ENCODE data around the gene TBC1D2B.
"Not testable (repeated sequence)": the region's sequence is repeated elsewhere in the genome, so short reads cannot be mapped to it uniquely, and the experiment has no call there.

The TBC1D2B gene

GRCh38 chr15:77959432-77959879 lies 118.1 kb downstream of the TBC1D2B start:
- DNase-seq (ENCODE audit: low read depth in 1 of 2, low spot score in 1 of 2), result peak; percentile 75 to 80
- TF ChIP-seq JUND (IDR thresholded peaks at IDR 0.05; ENCODE audit: low read depth), result no peak
- in situ Hi-C loops (cut with HindIII; ENCODE audit: low pct_unique_long_range_greater_than_20kb, low sequenced_read_pairs), result no loop called here

GRCh38 chr15:77958716-77959431 lies 118.6 kb downstream of the TBC1D2B start:
- DNase-seq (ENCODE audit: low read depth in 1 of 2, low spot score in 1 of 2); in situ Hi-C loops (cut with HindIII; ENCODE audit: low pct_unique_long_range_greater_than_20kb, low sequenced_read_pairs): not testable (repeated sequence)

- in situ Hi-C loops (cut with HindIII; ENCODE audit: low pct_unique_long_range_greater_than_20kb, low sequenced_read_pairs); DNase-seq (ENCODE audit: low read depth in 1 of 2, low spot score in 1 of 2): not testable (repeated sequence)
Observed at GRCh38 chr15:77958021-77958420, 119.5 kb downstream of the TBC1D2B start.

GRCh38 chr15:77953926-77954325 lies 123.6 kb downstream of the TBC1D2B start:
- in situ Hi-C loops (cut with HindIII; ENCODE audit: low pct_unique_long_range_greater_than_20kb, low sequenced_read_pairs), result not testable (repeated sequence)

GRCh38 chr15:77952928-77953446 lies 124.5 kb downstream of the TBC1D2B start:
- DNase-seq (ENCODE audit: low read depth in 1 of 2, low spot score in 1 of 2); in situ Hi-C loops (cut with HindIII; ENCODE audit: low pct_unique_long_range_greater_than_20kb, low sequenced_read_pairs): not testable (repeated sequence)

More at GRCh38 chr15:77953926-77954325, 123.6 kb downstream of the TBC1D2B start:
- DNase-seq (ENCODE audit: low read depth in 1 of 2, low spot score in 1 of 2), result not testable (repeated sequence)

- DNase-seq (ENCODE audit: low read depth in 1 of 2, low spot score in 1 of 2); in situ Hi-C loops (cut with HindIII; ENCODE audit: low pct_unique_long_range_greater_than_20kb, low sequenced_read_pairs): not testable (repeated sequence)
Observed at GRCh38 chr15:77951105-77951786, 126.3 kb downstream of the TBC1D2B start.

GRCh38 chr15:77950470-77950869 lies 127.0 kb downstream of the TBC1D2B start:
- DNase-seq (ENCODE audit: low read depth in 1 of 2, low spot score in 1 of 2); in situ Hi-C loops (cut with HindIII; ENCODE audit: low pct_unique_long_range_greater_than_20kb, low sequenced_read_pairs): not testable (repeated sequence)

GRCh38 chr15:77945566-77945965 lies 131.9 kb downstream of the TBC1D2B start:
- TF ChIP-seq JUND (IDR thresholded peaks at IDR 0.05; ENCODE audit: low read depth), result no peak
- no peak for DNase-seq (ENCODE audit: low read depth in 1 of 2, low spot score in 1 of 2)
- in situ Hi-C loops (cut with HindIII; ENCODE audit: low pct_unique_long_range_greater_than_20kb, low sequenced_read_pairs), result no loop called here

Measured in T47D (cell line).